CD8-positive, alpha-beta memory T cell (primary cell): ENCODE results near the gene MSMB. TPM values are rescaled to one million over a fixed set of nuclear protein-coding genes. Genes with fewer than 3 reads are reported as not detected.

Experiments used
- CTCF ChIA-PET: fragments of 350-600 bp; sonication (Branson Sonifier 250); formaldehyde crosslinking; loops from one replicate; lab custom pipeline; 2021; ENCODE audit warnings: antibody characterized with exemption; lab: Charles Lee
- POLR2A ChIA-PET: fragments of 350-600 bp; sonication (Branson Sonifier 250); formaldehyde crosslinking; loops from one replicate; lab custom pipeline; 2021; ENCODE audit warnings: antibody characterized with exemption; lab: Charles Lee
- DNase-seq, 5 donors: peaks; one replicate each; pipeline versions ENCODE4 v3.0.0 to v3.0.0-alpha.2; 2020 to 2022; ENCODE audit warnings: mixed read lengths in 1 of 5
- H3K27ac ChIP-seq: one replicate; pipeline ENCODE4 v1.7.0; 2013; ENCODE audit warnings: low read depth, mild to moderate bottlenecking, low read length, moderate library complexity
- H3K27me3 ChIP-seq: 2 replicates; pipeline ENCODE4 v1.7.0; 2013; ENCODE audit warnings: low read length, mild to moderate bottlenecking; ENCODE audit not compliant: insufficient read depth, poor library complexity, severe bottlenecking
- H3K36me3 ChIP-seq: 2 replicates; pipeline ENCODE4 v1.7.0; 2013; ENCODE audit warnings: mild to moderate bottlenecking, low read length, moderate library complexity; ENCODE audit not compliant: insufficient read depth
- H3K4me1 ChIP-seq: 2 replicates; pipeline ENCODE4 v1.7.0; 2013; ENCODE audit warnings: mild to moderate bottlenecking, low read length, moderate library complexity; ENCODE audit not compliant: insufficient read depth
- H3K4me3 ChIP-seq: 2 replicates; pipeline ENCODE4 v1.7.0; 2013; ENCODE audit warnings: mild to moderate bottlenecking, low read length
- H3K9me3 ChIP-seq: 2 replicates; pipeline ENCODE4 v1.7.0; 2013; ENCODE audit warnings: mild to moderate bottlenecking, low read length
- H3K27ac Mint-ChIP-seq, 8 donors: one replicate each; pipeline ENCODE4 v1.8.0; 2020 to 2021; ENCODE audit warnings: mixed read lengths in 8 of 8, mild to moderate bottlenecking in 6 of 8, inconsistent platforms in 3 of 8, moderate library complexity in 3 of 8
- H3K27me3 Mint-ChIP-seq, 2 donors: one replicate each; pipeline ENCODE4 v1.8.0; 2020 to 2021; ENCODE audit warnings: mixed read lengths in 2 of 2, mild to moderate bottlenecking in 1 of 2, moderate library complexity in 1 of 2
- H3K36me3 Mint-ChIP-seq, 3 donors: one replicate each; pipeline ENCODE4 v1.8.0; 2020 to 2021; ENCODE audit warnings: mixed read lengths in 3 of 3, inconsistent platforms in 1 of 3, mild to moderate bottlenecking in 1 of 3
- H3K4me1 Mint-ChIP-seq, 3 donors: one replicate each; pipeline ENCODE4 v1.8.0; 2020 to 2021; ENCODE audit warnings: mixed read lengths in 3 of 3, inconsistent platforms in 1 of 3, mild to moderate bottlenecking in 1 of 3
- H3K4me3 Mint-ChIP-seq, 7 donors: one replicate each; pipeline ENCODE4 v1.8.0; 2020 to 2021; ENCODE audit warnings: mixed read lengths in 7 of 7, mild to moderate bottlenecking in 6 of 7, moderate library complexity in 4 of 7, inconsistent platforms in 2 of 7
- H3K9me3 Mint-ChIP-seq, 5 donors: one replicate each; pipeline ENCODE4 v1.8.0; 2020 to 2022; ENCODE audit warnings: mixed read lengths in 5 of 5, mild to moderate bottlenecking in 3 of 5, moderate library complexity in 2 of 5, inconsistent platforms in 1 of 5
- polyA plus RNA-seq: library from polyadenylated mRNA; unstranded; fragments of 300-500 nt; fragmentation: Illumina TruSeq; gene quantifications from one replicate; pipeline ENCODE4 v1.2.3, GENCODE V29; 2021
- total RNA-seq, 2 experiments: library from RNA; stranded (reverse); gene quantifications; one replicate each; pipeline ENCODE4 v1.2.3, GENCODE V29; 2021

MSMB gene
- total and polyA plus RNA-seq, 3 experiments from 2014 or later, result not detected

GRCh38 chr10:46018453-46019176, 27.5 kb downstream of the MSMB start:
- no peaks in the 10 kb centered on the region for H3K27me3 Mint-ChIP-seq
- H3K4me1 Mint-ChIP-seq, result peaks cover 53 to 83% (median 76%) of the 10 kb centered on the region in 3 donors
- DNase-seq, result no peak
- Histone ChIP-seq H3K27ac (no peak overlapping the region), H3K9me3 (no peaks in the 10 kb centered on the region), H3K27me3 (no peaks in the 10 kb centered on the region), H3K4me3 (no peak overlapping the region), H3K4me1 (peaks cover 36% of the 10 kb centered on the region), H3K36me3 (peaks cover 22% of the 10 kb centered on the region)
- H3K36me3 Mint-ChIP-seq, result peaks cover 5 to 42% (median 6%) of the 10 kb centered on the region in 3 donors
- H3K4me3 Mint-ChIP-seq, result no peak overlapping the region
- H3K9me3 Mint-ChIP-seq, result no peaks in the 10 kb centered on the region
- ChIA-PET POLR2A (no interaction called here), CTCF (interaction anchor here (1.6 kb wide), 1 partner anchor 11 kb away, joined by 5 read pairs; the partner anchor contains the start of gene NCOA4)
- peak overlapping the region in 5 of 8 donors; percentile 11 to 36 (median 28) for H3K27ac Mint-ChIP-seq

DNA sequence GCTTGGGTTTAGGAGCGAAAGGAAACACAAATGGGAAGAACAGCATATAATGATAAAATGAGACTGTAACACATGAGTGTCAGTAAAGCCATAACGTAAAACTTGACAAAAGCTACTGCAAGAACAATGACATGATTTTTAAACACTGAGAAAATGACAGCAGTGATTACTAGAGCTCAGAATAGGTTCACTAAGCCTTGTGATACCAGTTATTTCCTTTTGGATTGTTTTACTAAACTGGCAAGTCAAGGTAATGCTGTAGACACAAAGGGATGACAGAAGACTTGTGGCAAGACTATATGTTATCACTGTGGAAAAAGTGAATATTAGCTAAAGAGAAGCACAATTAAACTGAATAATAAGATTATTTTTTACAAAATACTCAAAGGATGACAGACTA, 28.3 kb downstream of the MSMB start:
- ChIA-PET POLR2A (interaction anchor here (0.6 kb wide), 1 partner anchor 10 kb away, joined by 3 read pairs; no protein-coding TSS in a partner anchor), CTCF (interaction anchor here (1.3 kb wide), 1 partner anchor 12 kb away, joined by 6 read pairs; no protein-coding TSS in a partner anchor)
- peaks cover 5 to 49% (median 6%) of the 10 kb centered on the region in 3 donors for H3K36me3 Mint-ChIP-seq
- DNase-seq, result no peak
- Histone ChIP-seq H3K36me3 (peaks cover 22% of the 10 kb centered on the region), H3K27ac (peak overlapping the region; percentile 21), H3K4me3 (no peak overlapping the region), H3K27me3 (no peaks in the 10 kb centered on the region), H3K4me1 (peaks cover 35% of the 10 kb centered on the region), H3K9me3 (no peaks in the 10 kb centered on the region)
- no peaks in the 10 kb centered on the region for H3K27me3 Mint-ChIP-seq
- peaks cover 47 to 75% (median 67%) of the 10 kb centered on the region in 3 donors for H3K4me1 Mint-ChIP-seq
- no peak overlapping the region for H3K4me3 Mint-ChIP-seq
- peak overlapping the region in 4 of 8 donors; percentile 8 to 48 (median 32) for H3K27ac Mint-ChIP-seq
- no peaks in the 10 kb centered on the region for H3K9me3 Mint-ChIP-seq

- Mint-ChIP-seq H3K9me3 (no peaks in the 10 kb centered on the region), H3K27ac (peak overlapping the region; percentile 4 to 79 (median 58)), H3K36me3 (peaks cover 5 to 55% (median 6%) of the 10 kb centered on the region in 3 donors), H3K4me3 (no peak overlapping the region), H3K27me3 (no peaks in the 10 kb centered on the region), H3K4me1 (peaks cover 42 to 65% (median 58%) of the 10 kb centered on the region in 3 donors)
- ChIA-PET POLR2A (interaction anchor here (0.6 kb wide), 1 partner anchor 11 kb away, joined by 3 read pairs; no protein-coding TSS in a partner anchor), CTCF (interaction anchor here (1.3 kb wide), 1 partner anchor 13 kb away, joined by 6 read pairs; no protein-coding TSS in a partner anchor)
- Histone ChIP-seq H3K36me3 (peaks cover 27% of the 10 kb centered on the region), H3K4me3 (no peak overlapping the region), H3K27ac (no peak overlapping the region), H3K9me3 (no peaks in the 10 kb centered on the region), H3K4me1 (peaks cover 35% of the 10 kb centered on the region), H3K27me3 (no peaks in the 10 kb centered on the region)
- DNase-seq, result no peak
Measured at GRCh38 chr10:46016811-46017210, 29.3 kb downstream of the MSMB start.

GRCh38 chr10:46016190-46016589, 29.9 kb downstream of the MSMB start:
- H3K4me1 Mint-ChIP-seq, result peaks cover 38 to 59% (median 52%) of the 10 kb centered on the region in 3 donors
- H3K36me3 Mint-ChIP-seq, result peaks cover 5 to 58% (median 6%) of the 10 kb centered on the region in 3 donors
- H3K27ac Mint-ChIP-seq, result peak overlapping the region in 4 of 8 donors; percentile 21 to 69 (median 32)
- no peak overlapping the region for H3K4me3 Mint-ChIP-seq
- peaks cover 35% of the 10 kb centered on the region for H3K4me1 ChIP-seq
- no peak overlapping the region for H3K27ac ChIP-seq
- no peaks in the 10 kb centered on the region for H3K9me3 ChIP-seq
- peaks cover 27% of the 10 kb centered on the region for H3K36me3 ChIP-seq
- ChIA-PET CTCF (no interaction called here), POLR2A (no interaction called here)
- no peak overlapping the region for H3K4me3 ChIP-seq
- no peaks in the 10 kb centered on the region for H3K27me3 Mint-ChIP-seq
- H3K9me3 Mint-ChIP-seq, result no peaks in the 10 kb centered on the region
- no peaks in the 10 kb centered on the region for H3K27me3 ChIP-seq
- DNase-seq, result no peak

GRCh38 chr10:46014683-46015405, 31.2 kb downstream of the MSMB start:
- peaks cover 26 to 46% (median 39%) of the 10 kb centered on the region in 3 donors for H3K4me1 Mint-ChIP-seq
- no peaks in the 10 kb centered on the region for H3K27me3 Mint-ChIP-seq
- no peaks in the 10 kb centered on the region for H3K9me3 Mint-ChIP-seq
- ChIA-PET POLR2A (interaction anchor here (0.6 kb wide), 1 partner anchor 714 kb away, joined by 3 read pairs; no protein-coding TSS in a partner anchor), CTCF (no interaction called here)
- H3K36me3 ChIP-seq, result peaks cover 36% of the 10 kb centered on the region
- peaks cover 23% of the 10 kb centered on the region for H3K4me1 ChIP-seq
- H3K36me3 Mint-ChIP-seq, result peaks cover 5 to 72% (median 10%) of the 10 kb centered on the region in 3 donors
- DNase-seq, result no peak
- H3K27ac Mint-ChIP-seq, result peak overlapping the region in 2 of 8 donors; percentile 20 to 22
- H3K4me3 ChIP-seq, result no peak overlapping the region
- no peak overlapping the region for H3K27ac ChIP-seq
- H3K4me3 Mint-ChIP-seq, result no peak overlapping the region
- H3K27me3 ChIP-seq, result no peaks in the 10 kb centered on the region
- H3K9me3 ChIP-seq, result no peaks in the 10 kb centered on the region

- Mint-ChIP-seq H3K9me3 (no peaks in the 10 kb centered on the region), H3K27ac (no peak overlapping the region), H3K4me1 (peaks cover 20 to 39% (median 33%) of the 10 kb centered on the region in 3 donors), H3K4me3 (no peak overlapping the region), H3K27me3 (no peaks in the 10 kb centered on the region), H3K36me3 (peaks cover 6 to 78% (median 10%) of the 10 kb centered on the region in 3 donors)
- Histone ChIP-seq H3K27ac (no peak overlapping the region), H3K9me3 (no peaks in the 10 kb centered on the region), H3K36me3 (peaks cover 41% of the 10 kb centered on the region), H3K4me3 (no peak overlapping the region), H3K27me3 (no peaks in the 10 kb centered on the region), H3K4me1 (peaks cover 16% of the 10 kb centered on the region)
- CTCF ChIA-PET, result interaction anchor here (0.9 kb wide), 1 partner anchor 12 kb away, joined by 3 read pairs; no protein-coding TSS in a partner anchor
- POLR2A ChIA-PET, result no interaction called here
- no peak for DNase-seq
Measured at GRCh38 chr10:46014206-46014605, 31.9 kb downstream of the MSMB start.

DNA sequence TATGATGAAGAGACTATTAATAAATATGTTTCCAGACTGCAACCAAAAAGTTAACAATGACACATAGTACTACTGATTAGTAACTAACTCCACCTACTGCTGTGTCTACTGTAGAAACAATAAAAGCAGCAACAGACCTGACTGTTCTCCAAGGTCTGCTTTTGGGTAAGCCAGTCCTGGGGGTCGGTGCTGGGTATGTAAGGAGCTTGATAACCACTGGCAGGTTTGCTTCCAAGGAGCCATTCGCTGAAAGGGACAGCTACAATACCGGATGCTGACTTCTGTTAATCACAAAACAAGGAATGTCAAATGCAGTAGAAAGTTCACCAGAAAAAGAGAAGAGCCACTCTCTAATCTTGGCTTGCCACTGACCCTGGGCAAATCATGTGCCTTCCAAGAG, 33.3 kb downstream of the MSMB start:
- ChIA-PET POLR2A (no interaction called here), CTCF (no interaction called here)
- Histone ChIP-seq H3K27me3 (no peaks in the 10 kb centered on the region), H3K4me3 (no peak overlapping the region), H3K4me1 (peaks cover 5% of the 10 kb centered on the region), H3K27ac (no peak overlapping the region), H3K9me3 (no peaks in the 10 kb centered on the region), H3K36me3 (peaks cover 56% of the 10 kb centered on the region)
- peaks cover 12 to 88% (median 16%) of the 10 kb centered on the region in 3 donors for H3K36me3 Mint-ChIP-seq
- no peak overlapping the region for H3K4me3 Mint-ChIP-seq
- H3K9me3 Mint-ChIP-seq, result no peaks in the 10 kb centered on the region
- DNase-seq, result no peak
- H3K27me3 Mint-ChIP-seq, result no peaks in the 10 kb centered on the region
- H3K4me1 Mint-ChIP-seq, result peaks cover 8 to 26% (median 18%) of the 10 kb centered on the region in 3 donors
- peak overlapping the region in 2 of 8 donors; percentile 27 to 33 for H3K27ac Mint-ChIP-seq
